ENCODE results near the gene ARHGAP1.

Gene ARHGAP1

DNA sequence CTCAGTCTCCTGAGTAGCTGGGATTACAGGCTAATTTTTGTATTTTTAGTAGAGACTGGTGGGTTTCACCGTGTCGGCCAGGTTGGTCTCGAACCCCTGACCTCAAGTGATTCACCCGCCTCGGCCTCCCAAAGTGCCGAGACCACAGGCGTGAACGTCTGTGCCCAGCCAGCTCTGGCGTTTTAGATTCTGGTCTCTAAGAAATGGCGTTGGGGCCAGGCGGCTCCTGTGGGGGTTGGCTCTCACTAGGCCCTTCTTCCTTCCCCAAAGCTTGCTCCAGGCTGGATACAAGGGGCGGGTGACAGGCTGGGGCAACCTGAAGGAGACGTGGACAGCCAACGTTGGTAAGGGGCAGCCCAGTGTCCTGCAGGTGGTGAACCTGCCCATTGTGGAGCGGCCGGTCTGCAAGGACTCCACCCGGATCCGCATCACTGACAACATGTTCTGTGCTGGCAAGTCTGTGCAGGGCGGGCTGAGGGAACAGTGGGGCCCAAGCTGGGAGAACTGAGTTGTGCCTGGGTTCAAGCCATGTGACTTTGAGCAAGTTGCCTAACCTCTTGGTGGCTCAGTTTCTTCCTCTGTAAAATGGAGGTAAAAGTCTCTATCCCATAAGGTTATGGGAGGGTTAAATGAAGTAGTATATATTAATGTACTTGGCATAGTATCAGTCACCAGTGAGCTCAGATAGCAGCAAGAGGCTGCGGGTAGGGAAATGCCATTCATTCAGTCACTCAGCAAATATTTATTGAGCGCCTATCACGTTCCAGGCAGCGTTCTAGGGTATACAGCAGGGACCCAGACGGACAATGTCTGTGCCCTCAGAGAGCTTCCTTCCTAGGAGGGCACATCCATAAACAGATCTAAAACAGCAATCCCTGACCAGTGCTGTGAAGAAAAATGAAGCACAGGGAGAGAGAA, 28.9 kb upstream of the ARHGAP1 start:
- no peak for DNase-seq (ENCODE audit: low read depth)
- no peak overlapping the region for H3K4me3 ChIP-seq (ENCODE audit: low read length)
- TF ChIP-seq, protein P1, sequence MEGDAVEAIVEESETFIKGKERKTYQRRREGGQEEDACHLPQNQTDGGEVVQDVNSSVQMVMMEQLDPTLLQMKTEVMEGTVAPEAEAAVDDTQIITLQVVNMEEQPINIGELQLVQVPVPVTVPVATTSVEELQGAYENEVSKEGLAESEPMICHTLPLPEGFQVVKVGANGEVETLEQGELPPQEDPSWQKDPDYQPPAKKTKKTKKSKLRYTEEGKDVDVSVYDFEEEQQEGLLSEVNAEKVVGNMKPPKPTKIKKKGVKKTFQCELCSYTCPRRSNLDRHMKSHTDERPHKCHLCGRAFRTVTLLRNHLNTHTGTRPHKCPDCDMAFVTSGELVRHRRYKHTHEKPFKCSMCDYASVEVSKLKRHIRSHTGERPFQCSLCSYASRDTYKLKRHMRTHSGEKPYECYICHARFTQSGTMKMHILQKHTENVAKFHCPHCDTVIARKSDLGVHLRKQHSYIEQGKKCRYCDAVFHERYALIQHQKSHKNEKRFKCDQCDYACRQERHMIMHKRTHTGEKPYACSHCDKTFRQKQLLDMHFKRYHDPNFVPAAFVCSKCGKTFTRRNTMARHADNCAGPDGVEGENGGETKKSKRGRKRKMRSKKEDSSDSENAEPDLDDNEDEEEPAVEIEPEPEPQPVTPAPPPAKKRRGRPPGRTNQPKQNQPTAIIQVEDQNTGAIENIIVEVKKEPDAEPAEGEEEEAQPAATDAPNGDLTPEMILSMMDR (conservative IDR thresholded peaks at IDR 0.05; ENCODE audit: low read depth, low read length): no peak

GRCh38 chr11:46728659-46729040, 28.2 kb upstream of the ARHGAP1 start:
- DNase-seq (ENCODE audit: low read depth): no peak
- TF ChIP-seq, protein P1 (conservative IDR thresholded peaks at IDR 0.05; ENCODE audit: low read depth, low read length): no peak
- H3K4me3 ChIP-seq (ENCODE audit: low read length): no peak overlapping the region

DNA sequence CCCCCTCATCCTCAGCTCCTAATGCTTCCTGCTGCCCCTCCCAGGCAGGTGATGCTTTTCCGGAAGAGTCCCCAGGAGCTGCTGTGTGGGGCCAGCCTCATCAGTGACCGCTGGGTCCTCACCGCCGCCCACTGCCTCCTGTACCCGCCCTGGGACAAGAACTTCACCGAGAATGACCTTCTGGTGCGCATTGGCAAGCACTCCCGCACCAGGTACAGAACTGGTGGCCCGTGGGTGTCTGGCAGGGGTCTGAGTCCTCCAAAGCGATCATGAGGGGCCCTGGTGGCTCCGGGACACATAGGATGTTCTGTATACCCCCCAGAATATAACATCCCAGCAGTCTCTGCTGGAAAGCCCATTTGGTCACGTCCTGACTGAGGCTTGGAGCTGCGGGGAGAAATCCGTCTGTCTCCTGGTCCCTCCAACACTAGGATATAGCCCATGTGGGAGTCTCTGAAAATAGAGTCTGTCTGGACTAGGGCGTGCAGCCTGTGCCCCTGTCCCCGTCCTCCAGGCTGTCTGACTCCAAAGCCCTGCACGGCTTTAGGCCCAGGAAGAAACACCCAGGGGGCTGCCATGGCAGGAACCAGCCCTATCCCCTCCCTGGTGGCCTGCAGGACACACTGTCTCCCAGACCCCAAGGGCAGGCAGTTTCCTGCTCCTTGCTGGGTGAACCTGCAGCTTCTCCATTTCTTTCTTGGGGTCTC, 27.7 kb upstream of the ARHGAP1 start:
- TF ChIP-seq, protein P1 (conservative IDR thresholded peaks at IDR 0.05; ENCODE audit: low read depth, low read length): no peak
- H3K4me3 ChIP-seq (ENCODE audit: low read length): no peak overlapping the region
- no peak for DNase-seq (ENCODE audit: low read depth)

DNA sequence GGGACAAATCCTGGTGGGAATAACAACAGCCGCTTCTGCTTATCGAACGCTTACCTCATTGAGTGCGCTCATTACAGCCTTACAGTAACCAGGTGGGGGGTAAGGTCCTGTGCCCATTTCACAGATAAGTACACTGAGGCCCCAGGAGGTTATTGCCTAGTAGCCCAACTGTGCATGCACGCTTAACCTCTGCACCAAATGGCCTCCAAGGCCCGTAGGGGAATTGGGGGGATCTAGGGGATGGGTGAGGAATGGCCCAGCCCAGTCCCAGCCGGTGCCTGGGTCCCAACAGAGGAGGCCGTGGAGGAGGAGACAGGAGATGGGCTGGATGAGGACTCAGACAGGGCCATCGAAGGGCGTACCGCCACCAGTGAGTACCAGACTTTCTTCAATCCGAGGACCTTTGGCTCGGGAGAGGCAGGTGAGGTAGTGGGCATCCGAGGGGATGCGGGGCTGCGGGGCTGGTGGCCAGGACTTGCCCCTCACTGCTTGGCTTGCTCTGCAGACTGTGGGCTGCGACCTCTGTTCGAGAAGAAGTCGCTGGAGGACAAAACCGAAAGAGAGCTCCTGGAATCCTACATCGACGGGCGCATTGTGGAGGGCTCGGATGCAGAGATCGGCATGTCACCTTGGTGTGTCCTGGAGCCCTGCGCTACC, 25.9 kb upstream of the ARHGAP1 start:
- TF ChIP-seq, protein P1 (conservative IDR thresholded peaks at IDR 0.05; ENCODE audit: low read depth, low read length): no peak
- no peak for DNase-seq (ENCODE audit: low read depth)
- H3K4me3 ChIP-seq (ENCODE audit: low read length): no peak overlapping the region

DNA sequence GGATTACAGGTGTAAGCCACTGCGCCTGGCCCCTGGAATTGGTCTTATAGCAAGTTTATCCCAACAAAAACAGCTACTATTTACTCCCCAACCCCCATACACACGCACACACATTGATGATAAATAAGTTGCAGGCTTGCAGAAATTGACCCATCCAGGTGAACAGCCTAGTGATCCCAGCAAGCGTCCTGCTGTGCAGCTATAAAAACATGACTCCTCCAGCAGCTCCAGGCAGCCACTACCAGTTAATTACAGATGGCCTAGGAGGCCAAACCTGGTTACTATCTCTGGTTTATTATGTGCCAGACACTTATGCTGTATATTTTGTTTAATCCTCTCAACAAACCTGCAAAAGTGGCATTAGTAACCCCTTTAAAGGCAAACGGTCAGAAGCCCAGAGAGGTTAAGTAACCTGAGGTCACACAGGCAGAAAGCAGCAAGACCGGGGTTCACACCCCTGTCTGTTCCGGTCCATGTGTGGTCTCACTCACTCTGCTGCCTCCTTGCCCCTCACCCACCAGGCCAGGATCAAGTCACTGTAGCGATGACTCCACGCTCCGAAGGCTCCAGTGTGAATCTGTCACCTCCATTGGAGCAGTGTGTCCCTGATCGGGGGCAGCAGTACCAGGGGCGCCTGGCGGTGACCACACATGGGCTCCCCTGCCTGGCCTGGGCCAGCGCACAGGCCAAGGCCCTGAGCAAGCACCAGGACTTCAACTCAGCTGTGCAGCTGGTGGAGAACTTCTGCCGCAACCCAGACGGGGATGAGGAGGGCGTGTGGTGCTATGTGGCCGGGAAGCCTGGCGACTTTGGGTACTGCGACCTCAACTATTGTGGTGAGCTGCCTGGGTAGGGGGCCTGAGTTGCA, 25.2 kb upstream of the ARHGAP1 start:
- no peak overlapping the region for H3K4me3 ChIP-seq (ENCODE audit: low read length)
- TF ChIP-seq, protein P1 (conservative IDR thresholded peaks at IDR 0.05; ENCODE audit: low read depth, low read length): no peak

DNA sequence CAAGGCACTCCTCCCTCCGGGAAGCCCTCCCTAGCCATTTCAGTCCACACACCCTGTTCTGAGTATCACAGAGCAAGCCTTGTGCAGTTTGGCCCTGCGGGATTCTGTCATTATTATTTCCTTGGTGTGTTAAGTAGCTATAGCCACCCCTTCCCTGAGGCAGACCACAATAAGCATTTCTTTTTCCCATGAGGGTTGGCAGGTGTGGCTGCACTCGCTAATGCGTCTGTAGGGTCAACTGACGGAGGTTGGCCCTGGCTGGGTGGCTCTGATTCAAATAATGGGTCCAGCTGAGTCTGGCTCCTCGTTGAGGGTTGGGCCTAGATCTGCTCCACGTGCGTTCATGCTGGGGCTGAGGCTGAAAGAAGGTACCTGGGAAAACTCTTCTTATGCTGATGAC, 23.7 kb upstream of the ARHGAP1 start:
- TF ChIP-seq, protein P1 (conservative IDR thresholded peaks at IDR 0.05; ENCODE audit: low read depth, low read length): no peak
- DNase-seq (ENCODE audit: low read depth): peak; percentile 10

More for the DNA sequence above, 25.2 kb upstream of the ARHGAP1 start:
- DNase-seq (ENCODE audit: low read depth): no peak

More for the DNA sequence above, 23.7 kb upstream of the ARHGAP1 start:
- H3K4me3 ChIP-seq (ENCODE audit: low read length): no peak overlapping the region
